ENCODE measurements around the gene SMAD7.
"Not testable (repeated sequence)": the region's sequence is repeated elsewhere in the genome, so short reads cannot be mapped to it uniquely, and the experiment has no call there.

SMAD7 gene

DNA sequence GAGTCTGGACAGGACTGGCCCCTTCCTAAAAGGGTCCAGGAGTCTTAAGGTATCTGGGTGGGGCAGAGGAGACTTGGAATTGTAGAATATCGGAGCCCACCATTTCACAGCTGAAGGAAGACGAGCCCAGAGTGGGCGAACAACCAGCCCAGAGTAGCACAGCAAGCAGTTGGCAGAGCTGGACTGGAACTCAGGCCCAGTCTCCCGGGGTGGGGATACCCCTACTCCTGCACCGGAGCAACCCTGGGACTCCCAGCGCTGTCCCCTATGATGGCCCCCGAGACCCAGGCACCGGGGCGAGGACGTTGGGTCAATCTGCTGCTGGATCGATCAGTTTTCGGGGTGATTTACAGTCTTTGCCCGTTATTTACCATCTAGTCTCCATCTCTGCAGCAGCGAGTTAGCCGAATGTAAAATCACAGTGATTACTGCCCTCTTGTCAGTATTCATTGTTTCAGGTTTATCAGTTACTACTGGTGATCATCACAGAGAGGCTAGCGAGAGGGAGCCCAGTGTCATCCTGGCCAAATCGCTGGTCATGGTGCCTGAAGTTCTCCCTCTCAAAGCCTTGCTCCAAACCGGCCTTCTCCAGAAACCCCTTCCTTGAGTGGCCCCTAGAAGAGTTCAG lies 75.3 kb downstream of the SMAD7 start:
- DNase-seq (ENCODE audit: low read depth), result no peak
- no peak for TF ChIP-seq CTCF (IDR thresholded peaks at IDR 0.05; ENCODE audit: low read depth, low read length, missing control alignments)
- H3K4me3 ChIP-seq (ENCODE audit: low read depth, low read length), result no peak overlapping the region
- in situ Hi-C loops (cut with HindIII; ENCODE audit: low sequenced_read_pairs), result no loop called here

GRCh38 chr18:48874701-48875162 lies 76.0 kb downstream of the SMAD7 start:
- in situ Hi-C loops (cut with HindIII; ENCODE audit: low sequenced_read_pairs), result no loop called here
- no peak for DNase-seq (ENCODE audit: low read depth)
- no peak for TF ChIP-seq CTCF (IDR thresholded peaks at IDR 0.05; ENCODE audit: low read depth, low read length, missing control alignments)
- no peak overlapping the region for H3K4me3 ChIP-seq (ENCODE audit: low read depth, low read length)

DNA sequence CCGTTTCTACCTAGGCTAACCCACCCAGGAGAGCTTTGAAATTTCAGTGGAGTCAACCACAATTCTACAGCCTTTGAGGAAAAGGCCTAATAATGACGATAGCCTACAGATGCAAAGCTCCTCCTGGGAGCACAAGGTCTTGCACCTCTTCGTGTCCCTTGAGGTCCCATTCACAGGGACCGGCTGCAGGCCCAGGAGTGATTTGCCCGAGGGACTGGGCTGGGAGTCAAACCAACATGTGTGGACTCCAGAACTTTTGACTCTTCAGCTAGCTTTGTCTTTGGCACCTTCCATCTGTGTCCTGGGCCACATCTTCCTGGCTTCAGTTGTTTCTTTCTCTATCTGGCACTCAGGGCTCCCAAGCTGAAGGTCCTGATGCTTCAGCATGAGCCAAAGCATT lies 76.5 kb downstream of the SMAD7 start:
- in situ Hi-C loops (cut with HindIII; ENCODE audit: low sequenced_read_pairs), result no loop called here
- H3K4me3 ChIP-seq (ENCODE audit: low read depth, low read length), result no peak overlapping the region
- no peak for TF ChIP-seq CTCF (IDR thresholded peaks at IDR 0.05; ENCODE audit: low read depth, low read length, missing control alignments)
- no peak for DNase-seq (ENCODE audit: low read depth)

DNA sequence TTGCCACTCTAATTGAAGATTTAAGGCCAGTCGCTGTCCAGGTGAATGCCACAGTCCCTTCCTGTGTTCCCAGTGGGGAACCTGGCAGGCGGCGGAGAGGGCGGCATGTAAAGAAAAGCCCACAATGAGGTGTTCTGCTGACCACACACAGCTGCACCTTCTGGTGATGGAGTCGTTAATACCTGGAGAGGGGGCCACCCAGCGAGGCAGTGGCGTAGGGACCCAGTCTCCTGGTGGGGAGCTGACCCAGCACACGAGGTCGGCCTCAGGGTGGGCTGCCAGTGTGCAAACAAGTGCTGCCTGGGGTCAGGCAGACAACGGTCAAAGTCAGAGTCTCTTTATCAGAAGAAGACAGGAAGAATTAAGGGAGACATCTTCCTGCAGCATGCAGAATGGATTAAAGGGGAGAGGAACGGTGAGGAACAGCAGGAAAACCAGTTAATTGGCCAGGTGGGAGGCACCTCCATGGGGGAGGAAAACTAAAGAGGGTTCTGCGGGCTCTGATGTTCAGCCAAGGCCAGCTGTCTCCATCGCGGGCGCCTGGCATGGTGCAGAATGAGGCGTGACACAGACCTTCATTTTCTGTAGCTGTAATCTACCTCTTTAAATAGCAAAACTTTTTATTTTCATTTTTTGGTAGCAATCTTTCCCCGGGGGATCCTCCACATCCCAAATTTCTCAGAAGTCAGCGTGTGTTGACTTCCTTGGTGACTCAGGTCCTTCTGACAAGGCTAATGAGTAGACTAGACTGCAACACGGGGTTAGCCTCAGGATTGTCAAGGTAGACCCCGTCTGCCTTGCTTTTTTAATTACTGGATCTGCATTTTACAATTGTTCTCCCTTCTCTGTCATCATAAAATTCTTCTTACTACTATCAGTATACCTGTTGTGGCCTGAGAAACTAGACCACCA lies 78.3 kb downstream of the SMAD7 start:
- TF ChIP-seq CTCF (IDR thresholded peaks at IDR 0.05; ENCODE audit: low read depth, low read length, missing control alignments), result no peak

DNA sequence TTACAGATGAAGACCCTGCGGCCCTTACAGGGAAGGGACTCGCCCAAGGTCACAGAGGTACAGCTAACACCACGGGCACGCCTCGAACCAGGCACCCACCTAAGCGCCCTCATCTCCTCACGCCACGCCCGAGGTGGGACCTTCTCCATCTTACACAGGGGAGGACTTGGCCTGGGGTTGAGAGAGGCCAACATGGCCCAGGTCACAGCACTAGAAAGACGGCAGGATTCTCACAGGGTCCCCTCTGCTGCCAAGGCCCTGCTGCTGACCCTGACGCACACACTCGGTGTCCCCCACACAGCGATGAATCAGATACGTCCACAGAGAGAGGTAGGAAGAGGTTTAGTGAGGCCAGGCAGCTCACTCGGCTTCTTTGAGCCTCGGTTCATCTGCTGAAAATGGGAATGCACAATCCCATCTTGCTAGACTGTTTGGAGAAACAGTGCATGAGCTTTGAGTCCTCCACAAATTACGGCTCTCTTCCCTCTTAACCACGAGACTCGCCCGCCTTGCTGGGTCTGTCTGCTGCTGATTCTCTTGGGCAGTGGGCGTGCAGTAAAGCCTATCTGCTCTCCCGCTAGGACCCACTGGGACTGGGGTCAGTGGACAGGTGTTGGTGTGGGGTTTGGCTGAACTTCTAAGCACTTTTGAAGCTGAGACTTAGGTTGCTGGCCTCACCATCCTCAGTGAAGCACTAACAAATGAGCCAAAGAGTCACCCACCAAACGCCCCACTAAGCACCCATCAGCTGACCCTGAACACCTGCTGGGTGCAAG lies 79.2 kb downstream of the SMAD7 start:
- DNase-seq (ENCODE audit: low read depth), result no peak
- TF ChIP-seq CTCF (IDR thresholded peaks at IDR 0.05; ENCODE audit: low read depth, low read length, missing control alignments), result no peak
- in situ Hi-C loops (cut with HindIII; ENCODE audit: low sequenced_read_pairs), result no loop called here
- H3K4me3 ChIP-seq (ENCODE audit: low read depth, low read length), result no peak overlapping the region

More for the DNA sequence above, 78.3 kb downstream of the SMAD7 start:
- in situ Hi-C loops (cut with HindIII; ENCODE audit: low sequenced_read_pairs), result no loop called here
- H3K4me3 ChIP-seq (ENCODE audit: low read depth, low read length), result no peak overlapping the region
- DNase-seq (ENCODE audit: low read depth), result no peak

DNA sequence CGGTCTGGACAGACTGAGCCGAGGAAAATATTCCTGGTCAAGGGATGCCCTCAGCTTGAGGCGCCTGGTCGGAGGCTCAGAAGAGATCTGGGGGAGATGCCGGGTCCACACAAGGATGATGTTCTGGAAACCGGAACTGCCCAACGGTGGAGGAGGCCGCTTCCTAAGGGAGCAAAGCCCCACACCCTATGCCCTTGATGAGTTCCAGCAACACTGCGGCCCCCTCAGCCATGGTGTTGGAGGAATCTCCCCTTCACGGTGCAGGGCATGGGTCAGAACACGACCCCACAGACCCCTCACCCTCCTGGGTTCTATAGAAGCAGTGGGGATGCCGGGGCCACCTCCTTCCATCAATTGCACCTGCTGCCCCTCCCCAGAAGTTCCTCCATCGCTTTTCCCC lies 79.8 kb downstream of the SMAD7 start:
- H3K4me3 ChIP-seq (ENCODE audit: low read depth, low read length); in situ Hi-C loops (cut with HindIII; ENCODE audit: low sequenced_read_pairs); DNase-seq (ENCODE audit: low read depth): not testable (repeated sequence)

Data from astrocyte of the cerebellum (primary cell).